SU-DHL-6 (cell line): ENCODE results near the gene ZNF790.

ENCODE experiments used
- CTCF ChIP-seq: fragments of 200-600 bp; sonication (generic); IDR thresholded peaks from one replicate; pipeline ENCODE4 v1.5.1; 2017; ENCODE audit warnings: antibody characterized with exemption, mild to moderate bottlenecking, low read length, moderate library complexity; ENCODE audit not compliant: insufficient read depth, poor library complexity, severe bottlenecking
- EZH2phosphoT487 ChIP-seq: fragments of 200-600 bp; sonication (generic), shearing (Covaris generic); conservative IDR thresholded peaks from 2 replicates; pipeline ENCODE4 v1.6.1; 2018; ENCODE audit warnings: mild to moderate bottlenecking, antibody characterized with exemption, low read length, moderate library complexity, mixed read lengths

GRCh38 chr19:36837906-36838783 is at the start of gene ZNF790:
- TF ChIP-seq CTCF (no peak), EZH2phosphoT487 (no peak)
